Measurements from ENCODE around the gene FTO.

Gene FTO

DNA sequence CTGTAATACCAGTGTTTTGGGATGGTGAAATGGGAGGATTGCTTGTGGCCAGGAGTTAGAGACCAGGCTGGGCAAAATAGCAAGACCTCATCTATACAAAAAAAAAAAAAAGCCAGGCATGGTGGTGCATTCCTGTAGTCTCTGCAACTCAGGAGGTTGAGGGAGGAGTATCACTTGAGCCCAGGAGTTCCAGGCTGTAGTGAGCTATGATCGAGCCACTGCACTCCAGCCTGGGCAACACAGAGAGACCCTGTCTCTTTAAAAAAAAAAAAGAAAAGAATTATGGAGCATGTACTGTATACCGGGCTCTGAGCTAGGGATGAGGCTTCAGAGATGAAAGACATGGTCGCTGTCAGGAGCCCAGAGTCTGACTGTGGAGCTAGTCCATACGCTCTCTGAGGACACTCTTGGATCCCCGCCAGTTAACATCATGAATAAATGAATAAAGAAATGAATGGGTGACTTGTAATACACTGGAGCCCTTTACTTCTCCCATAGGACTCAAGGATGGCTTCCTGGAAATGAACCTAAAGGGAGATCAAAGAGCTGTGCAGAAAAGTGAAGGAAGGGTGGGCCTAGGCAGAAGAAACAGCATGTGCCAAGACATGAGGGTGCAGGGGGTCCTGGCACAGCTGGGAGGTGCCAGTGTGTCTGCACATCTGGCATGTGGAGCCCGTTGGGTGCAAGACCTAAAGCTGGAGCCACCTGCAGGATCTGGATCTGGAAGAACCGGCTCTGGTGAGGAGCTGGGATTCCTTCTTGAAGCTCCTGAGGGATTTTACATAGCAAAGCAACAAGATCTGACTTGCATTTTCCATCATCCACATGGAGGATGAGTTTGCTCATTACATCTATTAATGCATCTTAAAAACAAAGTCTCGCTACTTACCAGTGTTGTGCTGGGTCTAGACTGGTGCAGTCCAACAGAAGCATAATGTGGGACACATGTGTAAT lies 462.2 kb downstream of the FTO start:
- H3K4me3 ChIP-seq (ENCODE audit: low read length) = no peak overlapping the region
- no peak for TF ChIP-seq ZNF274 (IDR thresholded peaks at IDR 0.05; ENCODE audit: low read depth, low read length)

DNA sequence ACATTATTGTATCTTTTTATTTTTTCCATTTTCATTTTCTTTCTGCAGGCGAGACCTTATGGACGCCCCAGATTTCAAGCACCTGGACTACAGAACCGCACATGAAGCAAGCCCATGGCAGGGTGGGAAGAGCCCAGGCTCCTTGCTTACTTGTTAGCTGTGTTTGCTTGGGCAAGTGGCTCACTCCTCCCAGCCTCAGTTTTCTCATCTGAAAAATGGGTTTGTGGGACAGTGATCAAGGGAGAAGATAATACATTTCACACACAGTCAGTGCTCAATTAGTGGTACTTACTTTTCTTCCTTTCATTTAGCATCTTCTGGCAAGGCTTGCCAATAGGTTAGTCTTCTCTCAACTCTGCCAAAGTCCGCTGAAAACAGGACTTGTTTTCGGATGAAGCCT lies 465.2 kb downstream of the FTO start:
- TF ChIP-seq ZNF274 (IDR thresholded peaks at IDR 0.05; ENCODE audit: low read depth, low read length) = no peak
- H3K4me3 ChIP-seq (ENCODE audit: low read length) = no peak overlapping the region

- no peak overlapping the region for H3K4me3 ChIP-seq (ENCODE audit: low read length)
- no peak for TF ChIP-seq ZNF274 (IDR thresholded peaks at IDR 0.05; ENCODE audit: low read depth, low read length)
Measured at GRCh38 chr16:54171626-54172537, 467.9 kb downstream of the FTO start.

DNA sequence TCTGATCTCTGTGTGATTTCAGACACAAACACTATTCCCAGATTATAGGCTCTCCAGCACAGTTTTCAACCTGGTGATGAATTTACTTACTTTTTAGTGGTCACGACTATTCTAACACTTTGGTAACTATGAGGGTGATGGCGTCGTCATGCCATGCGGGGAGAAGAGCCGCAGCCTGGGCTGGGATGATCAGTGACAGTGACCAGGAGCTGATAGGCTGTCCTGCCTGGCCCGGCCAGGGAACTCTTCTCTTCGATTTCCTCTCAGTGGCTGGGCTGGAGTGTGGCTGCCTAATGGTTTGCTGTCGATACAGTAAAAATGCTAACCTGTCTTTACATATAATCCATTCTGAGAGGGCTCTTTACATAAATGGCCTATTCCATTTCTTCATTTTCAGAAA lies 469.5 kb downstream of the FTO start:
- no peak overlapping the region for H3K4me3 ChIP-seq (ENCODE audit: low read length)
- no peak for TF ChIP-seq ZNF274 (IDR thresholded peaks at IDR 0.05; ENCODE audit: low read depth, low read length)

DNA sequence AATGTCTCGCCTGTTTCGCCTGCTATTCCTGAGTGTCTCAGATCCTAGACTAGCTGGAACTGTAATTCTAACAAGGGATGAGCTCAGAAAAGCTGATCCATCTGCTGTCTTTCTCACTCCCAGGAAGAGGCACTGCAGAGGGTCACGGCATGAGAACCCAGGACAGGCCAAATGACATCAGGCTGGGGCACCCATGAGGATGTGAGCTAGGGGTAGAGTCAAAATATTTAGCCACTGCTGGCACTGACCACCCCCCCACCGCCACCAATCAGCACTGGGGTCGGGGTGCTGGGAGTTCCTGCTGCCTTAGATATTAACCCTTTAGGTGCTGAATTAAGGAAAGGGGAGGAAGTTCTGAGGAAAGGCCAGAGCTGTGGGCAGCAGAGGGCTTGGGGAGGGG lies 470.2 kb downstream of the FTO start:
- TF ChIP-seq ZNF274 (IDR thresholded peaks at IDR 0.05; ENCODE audit: low read depth, low read length) = no peak
- H3K4me3 ChIP-seq (ENCODE audit: low read length) = no peak overlapping the region

DNA sequence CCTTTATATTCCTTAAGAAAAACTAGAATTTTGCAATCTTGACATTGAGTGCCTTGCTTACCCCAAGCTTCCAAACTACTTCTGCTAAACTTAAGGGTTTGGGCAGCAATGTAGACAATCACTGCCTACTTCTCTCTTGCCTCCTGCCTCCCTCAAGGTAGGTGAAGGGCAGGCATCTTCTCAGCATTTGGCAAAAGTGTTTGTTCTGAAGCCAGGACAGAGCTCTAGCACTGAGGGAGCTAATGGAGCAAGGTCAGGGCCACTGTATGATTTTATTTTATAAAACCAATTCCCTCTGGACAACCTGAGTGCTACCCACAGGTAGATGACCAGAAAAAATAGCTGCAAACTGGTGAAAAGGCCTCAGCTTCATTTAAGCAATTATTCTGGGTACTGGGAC lies 470.8 kb downstream of the FTO start:
- H3K4me3 ChIP-seq (ENCODE audit: low read length) = no peak overlapping the region
- TF ChIP-seq ZNF274 (IDR thresholded peaks at IDR 0.05; ENCODE audit: low read depth, low read length) = no peak

- H3K4me3 ChIP-seq (ENCODE audit: low read length) = no peak overlapping the region
- no peak for TF ChIP-seq ZNF274 (IDR thresholded peaks at IDR 0.05; ENCODE audit: low read depth, low read length)
Measured at GRCh38 chr16:54175169-54175551, 471.2 kb downstream of the FTO start.

DNA sequence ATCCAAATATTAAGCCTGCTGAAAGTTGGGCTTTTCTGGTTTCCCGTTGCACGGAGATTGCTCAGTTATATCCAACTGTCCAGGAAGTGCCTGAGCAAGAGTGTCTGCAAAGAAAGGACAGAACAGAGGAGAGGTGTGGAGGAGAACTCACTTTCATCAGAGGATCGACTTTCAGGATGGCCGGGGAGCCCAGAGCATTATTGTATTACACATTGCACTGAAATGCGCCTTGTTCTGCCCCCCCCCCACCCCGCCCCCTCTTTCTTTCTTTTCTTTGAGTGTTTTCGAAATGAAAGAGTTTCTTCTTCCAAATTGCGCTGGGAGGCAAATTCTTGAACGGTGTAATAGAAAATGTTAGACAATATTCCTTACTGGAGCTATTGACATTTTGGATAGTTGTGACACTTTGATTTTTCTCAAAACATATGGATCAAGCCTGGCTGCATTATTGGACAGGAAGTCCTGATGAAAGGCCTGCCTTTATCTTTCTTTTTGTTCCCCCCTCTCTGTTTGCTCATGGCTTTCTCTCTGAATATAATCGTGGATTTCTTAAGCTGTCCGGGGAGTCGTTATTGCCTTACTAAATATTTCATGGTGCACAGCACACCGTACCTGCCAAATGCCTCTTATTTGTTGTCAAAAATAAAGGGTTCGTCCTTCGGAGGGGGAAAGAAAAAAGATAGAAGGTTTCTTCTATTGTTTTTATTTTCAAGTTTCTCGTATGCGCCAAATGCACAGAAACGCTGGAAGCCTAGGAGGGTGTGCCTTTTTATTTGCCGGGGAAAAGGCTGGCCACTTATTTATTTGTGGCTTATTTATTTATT lies 471.8 kb downstream of the FTO start:
- H3K4me3 ChIP-seq (ENCODE audit: low read length) = no peak overlapping the region
- TF ChIP-seq ZNF274 (IDR thresholded peaks at IDR 0.05; ENCODE audit: low read depth, low read length) = no peak

DNA sequence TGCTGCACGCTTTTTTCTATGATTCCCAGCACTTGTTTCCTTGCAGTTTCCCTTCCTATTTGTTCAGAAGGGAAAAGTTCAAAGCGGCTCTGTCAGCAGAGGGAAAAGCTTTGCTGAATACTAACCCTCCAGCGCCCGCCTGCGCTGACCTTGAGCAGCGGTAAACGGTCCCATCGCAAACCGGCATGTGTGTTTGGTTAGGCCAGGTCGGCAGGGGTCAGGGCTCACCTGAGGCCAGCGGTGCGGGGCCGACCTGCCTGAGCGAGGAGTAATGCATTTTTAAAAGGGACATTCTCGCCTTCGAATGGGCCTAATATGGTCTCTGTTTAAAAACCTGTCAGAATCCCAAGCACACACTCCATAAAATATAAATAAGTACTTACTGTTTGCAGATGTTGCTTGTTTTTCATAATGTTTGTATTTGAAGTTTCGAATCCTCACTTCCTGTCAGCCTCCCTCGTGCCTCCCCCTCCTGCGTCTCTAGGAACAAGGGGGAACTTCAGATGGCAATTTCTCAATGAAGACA lies 472.5 kb downstream of the FTO start:
- no peak overlapping the region for H3K4me3 ChIP-seq (ENCODE audit: low read length)
- TF ChIP-seq ZNF274 (IDR thresholded peaks at IDR 0.05; ENCODE audit: low read depth, low read length) = no peak

- no peak for TF ChIP-seq ZNF274 (IDR thresholded peaks at IDR 0.05; ENCODE audit: low read depth, low read length)
- no peak overlapping the region for H3K4me3 ChIP-seq (ENCODE audit: low read length)
Measured at GRCh38 chr16:54177052-54177861, 473.3 kb downstream of the FTO start.

- H3K4me3 ChIP-seq (ENCODE audit: low read length) = no peak overlapping the region
- TF ChIP-seq ZNF274 (IDR thresholded peaks at IDR 0.05; ENCODE audit: low read depth, low read length) = no peak
Measured at GRCh38 chr16:54177862-54178477, 474.0 kb downstream of the FTO start.

- H3K4me3 ChIP-seq (ENCODE audit: low read length) = no peak overlapping the region
Measured at GRCh38 chr16:54178478-54178976, 474.6 kb downstream of the FTO start.

More at GRCh38 chr16:54178478-54178976, 474.6 kb downstream of the FTO start:
- TF ChIP-seq ZNF274 (IDR thresholded peaks at IDR 0.05; ENCODE audit: low read depth, low read length) = no peak

All from GM08714 (cell line).